Caco-2 (cell line): Measurements from ENCODE around the gene RTN1. TPM values are rescaled to one million over a fixed set of nuclear protein-coding genes. Genes with fewer than 3 reads are reported as not detected.

Source experiments
- BruUV-seq: library from RNA; stranded (reverse); fragments of 400-500 nt; replicated peaks from 2 replicates; lab custom pipeline; 2021; lab: Mats Ljungman, UMichigan
- CTCF ChIA-PET: fragments of 300-600 bp; sonication (Branson Sonifier 250); formaldehyde crosslinking; loops from one replicate; lab custom pipeline; 2022; ENCODE audit warnings: antibody characterized with exemption; lab: Charles Lee
- POLR2A ChIA-PET: fragments of 300-600 bp; sonication (Branson Sonifier 250); formaldehyde crosslinking; loops from one replicate; lab custom pipeline; 2022; ENCODE audit warnings: antibody characterized with exemption; lab: Charles Lee
- DNase-seq, 2 experiments: peaks; one replicate each; pipeline versions ENCODE4 v3.0.0 to v3.0.0-alpha.2; 2020 to 2022
- H3K27me3 ChIP-seq: replicated peaks from 2 replicates; pipeline ENCODE4 v1.6.0; 2011; ENCODE audit warnings: low read length; ENCODE audit not compliant: control insufficient read depth, insufficient read depth
- H3K36me3 ChIP-seq: 2 replicates; pipeline ENCODE4 v1.5.1; 2011; ENCODE audit warnings: low read length; ENCODE audit not compliant: control insufficient read depth, insufficient read depth
- H3K4me1 ChIP-seq: fragments of 250-450 bp; sonication (Bioruptor Pico); 2 replicates; pipeline ENCODE4 v1.5.1; 2020; ENCODE audit warnings: mild to moderate bottlenecking
- H3K4me3 ChIP-seq: 2 replicates; pipeline ENCODE4 v1.5.1; 2011; ENCODE audit warnings: low read depth, mild to moderate bottlenecking, control low read depth, low read length
- H3K9me3 ChIP-seq: fragments of 250-450 bp; sonication (Bioruptor Pico); 2 replicates; pipeline ENCODE4 v1.5.1; 2020; ENCODE audit warnings: mild to moderate bottlenecking, moderate library complexity
- H3K27ac Mint-ChIP-seq: one replicate; pipeline ENCODE4 v1.8.0; 2022; ENCODE audit warnings: mixed read lengths; ENCODE audit not compliant: unreplicated experiment
- H3K27me3 Mint-ChIP-seq: one replicate; pipeline ENCODE4 v1.8.0; 2022; ENCODE audit warnings: mixed read lengths; ENCODE audit not compliant: insufficient read depth, unreplicated experiment
- H3K36me3 Mint-ChIP-seq: one replicate; pipeline ENCODE4 v1.8.0; 2022; ENCODE audit warnings: mild to moderate bottlenecking, mixed read lengths; ENCODE audit not compliant: insufficient read depth, unreplicated experiment
- H3K4me1 Mint-ChIP-seq: one replicate; pipeline ENCODE4 v1.8.0; 2022; ENCODE audit warnings: low read depth, mixed read lengths; ENCODE audit not compliant: unreplicated experiment
- H3K4me3 Mint-ChIP-seq: one replicate; pipeline ENCODE4 v1.8.0; 2022; ENCODE audit warnings: mild to moderate bottlenecking, moderate library complexity, mixed read lengths; ENCODE audit not compliant: unreplicated experiment
- H3K9me3 Mint-ChIP-seq: one replicate; pipeline ENCODE4 v1.8.0; 2022; ENCODE audit warnings: mixed read lengths; ENCODE audit not compliant: unreplicated experiment
- intact Hi-C: fragments of 100-400 bp; cut with micrococcal nuclease; formaldehyde crosslinking; loops from one replicate; pipeline ENCODE4 v1.10.0; 2022; ENCODE audit not compliant: unreplicated experiment
- total RNA-seq: library from RNA; stranded (reverse); gene quantifications from 2 replicates; pipeline ENCODE4 v1.2.3, GENCODE V29; 2022
- TF ChIP-seq, protein P1 (sequence below), 2 experiments: fragments of 200-600 bp in 1 of 2; IDR thresholded peaks; 1 replicate in 1 of 2; 2 replicates in 1 of 2; pipeline versions ENCODE4 v1.5.1 to v1.8.0; 2011 to 2022; ENCODE audit warnings: antibody characterized with exemption in 1 of 2, control low read depth in 1 of 2, inconsistent platforms in 1 of 2, low read depth in 1 of 2, low read length in 1 of 2, mild to moderate bottlenecking in 1 of 2, moderate library complexity in 1 of 2; ENCODE audit not compliant: insufficient read depth in 1 of 2, severe bottlenecking in 1 of 2, unreplicated experiment in 1 of 2

The RTN1 gene
- total RNA-seq, 1 experiment from 2014 or later: 0.25 TPM

DNA sequence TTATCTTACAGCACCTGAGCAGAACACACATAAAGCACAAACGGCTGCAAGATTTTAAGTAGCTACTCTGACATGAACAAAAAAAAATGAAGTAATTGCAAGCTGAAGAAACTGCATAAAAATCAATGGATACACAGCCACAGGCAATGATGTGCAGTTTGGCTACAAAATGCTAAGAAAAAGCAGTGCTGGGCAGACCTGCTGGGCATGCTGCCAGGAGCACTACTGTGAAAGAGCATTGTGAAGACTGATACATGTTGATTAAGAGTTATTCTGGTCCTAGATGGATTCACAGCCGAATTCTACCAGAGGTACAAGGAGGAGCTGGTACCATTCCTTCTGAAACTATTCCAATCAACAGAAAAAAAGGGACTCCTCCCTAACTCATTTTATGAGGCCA, 20.1 kb upstream of the RTN1 start:
- no peaks in the 10 kb centered on the region for H3K9me3 ChIP-seq
- no peak for DNase-seq
- H3K4me3 ChIP-seq: no peak overlapping the region
- peaks cover 12% of the 10 kb centered on the region for H3K4me1 Mint-ChIP-seq
- POLR2A ChIA-PET: no interaction called here
- H3K27me3 Mint-ChIP-seq: no peaks in the 10 kb centered on the region
- no peaks in the 10 kb centered on the region for H3K36me3 ChIP-seq
- no peaks in the 10 kb centered on the region for H3K27me3 ChIP-seq
- H3K9me3 Mint-ChIP-seq: no peaks in the 10 kb centered on the region
- intact Hi-C loops: no loop called here
- no TSS peak for BruUV-seq
- H3K27ac Mint-ChIP-seq: no peak overlapping the region
- CTCF ChIA-PET: interaction anchor here (0.6 to 1.1 kb wide), 2 partner anchors 702 to 730 kb away, joined by 3 to 5 read pairs; partner anchors contain the start of gene DAAM1
- TF ChIP-seq, protein P1, sequence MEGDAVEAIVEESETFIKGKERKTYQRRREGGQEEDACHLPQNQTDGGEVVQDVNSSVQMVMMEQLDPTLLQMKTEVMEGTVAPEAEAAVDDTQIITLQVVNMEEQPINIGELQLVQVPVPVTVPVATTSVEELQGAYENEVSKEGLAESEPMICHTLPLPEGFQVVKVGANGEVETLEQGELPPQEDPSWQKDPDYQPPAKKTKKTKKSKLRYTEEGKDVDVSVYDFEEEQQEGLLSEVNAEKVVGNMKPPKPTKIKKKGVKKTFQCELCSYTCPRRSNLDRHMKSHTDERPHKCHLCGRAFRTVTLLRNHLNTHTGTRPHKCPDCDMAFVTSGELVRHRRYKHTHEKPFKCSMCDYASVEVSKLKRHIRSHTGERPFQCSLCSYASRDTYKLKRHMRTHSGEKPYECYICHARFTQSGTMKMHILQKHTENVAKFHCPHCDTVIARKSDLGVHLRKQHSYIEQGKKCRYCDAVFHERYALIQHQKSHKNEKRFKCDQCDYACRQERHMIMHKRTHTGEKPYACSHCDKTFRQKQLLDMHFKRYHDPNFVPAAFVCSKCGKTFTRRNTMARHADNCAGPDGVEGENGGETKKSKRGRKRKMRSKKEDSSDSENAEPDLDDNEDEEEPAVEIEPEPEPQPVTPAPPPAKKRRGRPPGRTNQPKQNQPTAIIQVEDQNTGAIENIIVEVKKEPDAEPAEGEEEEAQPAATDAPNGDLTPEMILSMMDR (IDR thresholded peaks at IDR 0.05; ENCODE audit: insufficient read depth in 1 of 2, low read depth in 1 of 2, low read length in 1 of 2, severe bottlenecking in 1 of 2, unreplicated experiment in 1 of 2): no peak
- H3K36me3 Mint-ChIP-seq: no peaks in the 10 kb centered on the region
- no peaks in the 10 kb centered on the region for H3K4me1 ChIP-seq
- no peak overlapping the region for H3K4me3 Mint-ChIP-seq

DNA sequence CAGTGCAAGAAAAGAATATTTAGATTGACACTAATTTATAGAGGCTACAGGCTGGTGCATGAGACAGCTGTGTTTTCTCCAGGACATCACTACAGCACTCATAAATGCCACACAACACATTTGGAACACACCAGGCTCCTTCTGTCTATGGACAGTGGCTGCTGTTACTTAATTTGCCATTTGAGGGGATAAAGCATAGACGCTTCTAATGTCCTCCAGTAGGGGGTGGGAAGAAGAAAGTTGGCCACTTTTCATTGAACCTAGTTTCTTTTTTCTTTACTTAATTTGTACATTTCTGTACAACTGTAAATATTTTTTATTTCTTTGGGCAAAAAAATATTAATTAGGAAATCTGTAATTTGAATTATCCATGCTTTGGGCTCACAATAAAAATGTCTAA, 12.4 kb upstream of the RTN1 start:
- CTCF ChIA-PET: no interaction called here

DNA sequence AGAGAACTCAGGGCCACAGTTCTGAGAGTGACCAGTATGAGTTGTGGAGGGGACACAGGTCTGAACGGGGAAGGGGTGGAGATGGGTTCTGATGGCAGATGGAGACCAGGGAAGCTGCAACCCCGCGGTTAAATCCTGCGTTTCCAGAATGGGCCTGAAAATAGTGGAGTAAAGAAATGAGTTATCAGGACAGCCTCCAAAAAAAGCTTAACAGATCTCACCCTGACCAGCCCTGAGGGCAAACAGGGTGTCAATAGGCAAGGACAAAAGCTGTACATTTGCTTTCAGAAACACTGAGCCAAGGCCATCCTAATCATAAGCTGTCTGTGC, 555 bp upstream of the RTN1 start:
- BruUV-seq: no TSS peak
- POLR2A ChIA-PET: no interaction called here
- intact Hi-C loops: no loop called here

More for the DNA sequence above, 12.4 kb upstream of the RTN1 start:
- POLR2A ChIA-PET: no interaction called here
- H3K4me3 Mint-ChIP-seq: no peak overlapping the region
- no TSS peak for BruUV-seq
- no peaks in the 10 kb centered on the region for H3K4me1 ChIP-seq
- TF ChIP-seq, protein P1 (IDR thresholded peaks at IDR 0.05; ENCODE audit: insufficient read depth in 1 of 2, low read depth in 1 of 2, low read length in 1 of 2, severe bottlenecking in 1 of 2, unreplicated experiment in 1 of 2): peak; percentile 44 to 45
- no peak overlapping the region for H3K27ac Mint-ChIP-seq
- no peak for DNase-seq
- H3K27me3 ChIP-seq: no peaks in the 10 kb centered on the region
- H3K36me3 ChIP-seq: no peaks in the 10 kb centered on the region
- H3K9me3 ChIP-seq: no peaks in the 10 kb centered on the region
- no peak overlapping the region for H3K4me3 ChIP-seq
- no peaks in the 10 kb centered on the region for H3K9me3 Mint-ChIP-seq
- H3K27me3 Mint-ChIP-seq: peaks cover 9% of the 10 kb centered on the region
- intact Hi-C loops: no loop called here
- no peaks in the 10 kb centered on the region for H3K36me3 Mint-ChIP-seq
- no peaks in the 10 kb centered on the region for H3K4me1 Mint-ChIP-seq

More for the DNA sequence above, 555 bp upstream of the RTN1 start:
- Mint-ChIP-seq H3K4me1 (peaks cover 5% of the 10 kb centered on the region), H3K27ac (no peak overlapping the region), H3K4me3 (peak overlapping the region; percentile 86), H3K27me3 (peaks cover 18% of the 10 kb centered on the region), H3K36me3 (no peaks in the 10 kb centered on the region), H3K9me3 (no peaks in the 10 kb centered on the region)
- Histone ChIP-seq H3K4me3 (peak overlapping the region; percentile 33), H3K4me1 (0 out of 2 replicates have a peak, but pooled peaks cover 5% of the 10 kb centered on the region), H3K36me3 (no peaks in the 10 kb centered on the region), H3K27me3 (peaks cover 4% of the 10 kb centered on the region; the same call in 1 of the 2 replicates), H3K9me3 (no peaks in the 10 kb centered on the region)
- DNase-seq: no peak
- CTCF ChIA-PET: no interaction called here
- TF ChIP-seq, protein P1 (IDR thresholded peaks at IDR 0.05; ENCODE audit: insufficient read depth in 1 of 2, low read depth in 1 of 2, low read length in 1 of 2, severe bottlenecking in 1 of 2, unreplicated experiment in 1 of 2): no peak
